DLD1 (cell line): ENCODE results near the gene KIF18B.

Source experiments
- in situ Hi-C: cut with HindIII; loops from 2 replicates; pipeline ENCODE4 v1.10.0; 2017; ENCODE audit warnings: low sequenced_read_pairs

KIF18B gene

GRCh38 chr17:44884941-44885340 is 62.6 kb downstream of the KIF18B start:
- in situ Hi-C loops = no loop called here

GRCh38 chr17:44881145-44881544 is 66.4 kb downstream of the KIF18B start:
- in situ Hi-C loops = no loop called here

- in situ Hi-C loops = no loop called here
Observed at GRCh38 chr17:44880062-44880461, 67.5 kb downstream of the KIF18B start.

- in situ Hi-C loops = no loop called here
Observed at GRCh38 chr17:44879376-44879775, 68.2 kb downstream of the KIF18B start.

GRCh38 chr17:44878627-44879221 is 68.8 kb downstream of the KIF18B start:
- in situ Hi-C loops = no loop called here

GRCh38 chr17:44877121-44877520 is 70.5 kb downstream of the KIF18B start:
- in situ Hi-C loops = no loop called here

- in situ Hi-C loops = no loop called here
Observed at GRCh38 chr17:44875761-44876160, 71.8 kb downstream of the KIF18B start.
